Neural crest cell (in vitro differentiated cells): ENCODE data around the gene MRGPRD. TPM values are rescaled to one million over a fixed set of nuclear protein-coding genes. Genes with fewer than 3 reads are reported as not detected.

Experiments used
- DNase-seq: peaks from one replicate; pipeline ENCODE4 v3.0.0; 2021; ENCODE audit warnings: low read depth, mixed read lengths, low spot score
- H3K27ac Mint-ChIP-seq: one replicate; pipeline ENCODE4 v1.8.0; 2021; ENCODE audit warnings: mild to moderate bottlenecking, mixed read lengths; ENCODE audit not compliant: unreplicated experiment
- H3K27me3 Mint-ChIP-seq: 2 replicates; pipeline ENCODE4 v1.8.0; 2021; ENCODE audit warnings: low read depth, mild to moderate bottlenecking, mixed read lengths
- H3K36me3 Mint-ChIP-seq: 2 replicates; pipeline ENCODE4 v1.8.0; 2021; ENCODE audit warnings: low read depth, mild to moderate bottlenecking, mixed read lengths
- H3K4me1 Mint-ChIP-seq: 2 replicates; pipeline ENCODE4 v1.8.0; 2021; ENCODE audit warnings: mixed read lengths
- H3K4me3 Mint-ChIP-seq: one replicate; pipeline ENCODE4 v1.8.0; 2021; ENCODE audit warnings: mild to moderate bottlenecking, mixed read lengths
- H3K9me3 Mint-ChIP-seq: 2 replicates; pipeline ENCODE4 v1.8.0; 2021; ENCODE audit warnings: mixed read lengths
- total RNA-seq: library from RNA; stranded (reverse); gene quantifications from 2 replicates; pipeline ENCODE4 v1.2.1, GENCODE V29; 2021
- TF ChIP-seq, protein P1 (sequence below): fragments of 200-600 bp; sonication (generic); conservative IDR thresholded peaks from 2 replicates; pipeline ENCODE4 v1.5.0; 2021; ENCODE audit warnings: antibody characterized with exemption, mild to moderate bottlenecking

Gene MRGPRD
- total RNA-seq, 1 donor from 2014 or later = not detected

DNA sequence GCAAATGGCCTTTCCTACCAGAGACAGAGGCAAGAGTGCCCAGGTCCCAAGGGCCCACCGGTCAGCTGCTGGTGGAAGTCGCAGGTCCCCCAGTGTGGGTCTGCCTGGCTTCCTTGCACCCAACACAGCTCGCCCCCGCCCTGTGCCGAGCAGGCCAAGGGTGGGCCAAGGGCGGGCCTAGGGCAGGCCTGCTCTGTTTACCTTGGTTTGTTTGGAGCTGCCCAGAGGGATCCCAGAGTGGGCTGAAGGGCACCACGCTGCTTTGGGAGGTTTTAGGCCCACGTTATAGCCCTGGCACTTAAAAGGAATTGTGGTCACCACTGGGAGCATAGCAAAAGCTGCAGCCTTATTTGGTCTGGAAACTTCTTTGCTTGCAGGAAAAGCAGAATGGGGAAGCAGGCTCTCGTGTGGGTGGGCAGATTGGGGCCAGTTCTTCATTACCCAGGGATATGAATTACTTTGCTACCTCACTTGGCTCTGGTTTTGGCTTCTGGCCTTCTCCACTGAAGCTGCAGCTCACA, 38.0 kb downstream of the MRGPRD start:
- Mint-ChIP-seq H3K4me1 (peaks cover 5% of the 10 kb centered on the region), H3K27me3 (peaks cover under 1% of the 10 kb centered on the region), H3K27ac (no peak overlapping the region), H3K9me3 (no peaks in the 10 kb centered on the region), H3K4me3 (no peak overlapping the region), H3K36me3 (no peaks in the 10 kb centered on the region)
- DNase-seq = no peak
- TF ChIP-seq, protein P1, sequence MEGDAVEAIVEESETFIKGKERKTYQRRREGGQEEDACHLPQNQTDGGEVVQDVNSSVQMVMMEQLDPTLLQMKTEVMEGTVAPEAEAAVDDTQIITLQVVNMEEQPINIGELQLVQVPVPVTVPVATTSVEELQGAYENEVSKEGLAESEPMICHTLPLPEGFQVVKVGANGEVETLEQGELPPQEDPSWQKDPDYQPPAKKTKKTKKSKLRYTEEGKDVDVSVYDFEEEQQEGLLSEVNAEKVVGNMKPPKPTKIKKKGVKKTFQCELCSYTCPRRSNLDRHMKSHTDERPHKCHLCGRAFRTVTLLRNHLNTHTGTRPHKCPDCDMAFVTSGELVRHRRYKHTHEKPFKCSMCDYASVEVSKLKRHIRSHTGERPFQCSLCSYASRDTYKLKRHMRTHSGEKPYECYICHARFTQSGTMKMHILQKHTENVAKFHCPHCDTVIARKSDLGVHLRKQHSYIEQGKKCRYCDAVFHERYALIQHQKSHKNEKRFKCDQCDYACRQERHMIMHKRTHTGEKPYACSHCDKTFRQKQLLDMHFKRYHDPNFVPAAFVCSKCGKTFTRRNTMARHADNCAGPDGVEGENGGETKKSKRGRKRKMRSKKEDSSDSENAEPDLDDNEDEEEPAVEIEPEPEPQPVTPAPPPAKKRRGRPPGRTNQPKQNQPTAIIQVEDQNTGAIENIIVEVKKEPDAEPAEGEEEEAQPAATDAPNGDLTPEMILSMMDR = no peak

DNA sequence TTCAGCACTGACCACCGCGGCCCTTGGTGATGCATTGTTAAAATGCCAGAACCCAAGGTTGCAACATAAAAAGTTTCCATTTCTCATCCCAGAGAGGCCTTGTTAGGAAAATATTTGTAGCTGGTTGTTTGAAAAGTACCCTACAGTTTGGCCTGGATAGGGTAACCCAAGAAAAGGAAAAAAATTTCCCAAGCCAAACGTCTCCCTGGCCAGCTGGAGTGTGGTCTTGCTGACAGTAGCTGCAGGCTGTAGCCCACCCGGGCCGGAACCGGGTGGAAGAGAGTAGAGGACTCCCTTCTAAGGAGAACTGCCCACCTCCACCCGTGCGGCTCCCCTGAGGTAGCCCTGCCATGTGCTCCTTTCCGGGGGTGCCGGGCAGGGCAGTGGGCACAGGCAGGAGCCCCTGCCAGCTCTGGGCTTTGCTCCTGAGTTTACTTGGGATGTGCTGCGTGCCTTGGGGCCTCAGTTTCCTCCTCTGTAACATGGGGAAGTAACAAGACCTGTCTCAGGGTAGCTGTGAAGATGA, 38.6 kb downstream of the MRGPRD start:
- H3K4me1 Mint-ChIP-seq = peaks cover 3% of the 10 kb centered on the region
- H3K9me3 Mint-ChIP-seq = no peaks in the 10 kb centered on the region
- DNase-seq = no peak
- no peaks in the 10 kb centered on the region for H3K27me3 Mint-ChIP-seq
- TF ChIP-seq, protein P1 = no peak
- H3K27ac Mint-ChIP-seq = no peak overlapping the region
- H3K36me3 Mint-ChIP-seq = no peaks in the 10 kb centered on the region
- no peak overlapping the region for H3K4me3 Mint-ChIP-seq

DNA sequence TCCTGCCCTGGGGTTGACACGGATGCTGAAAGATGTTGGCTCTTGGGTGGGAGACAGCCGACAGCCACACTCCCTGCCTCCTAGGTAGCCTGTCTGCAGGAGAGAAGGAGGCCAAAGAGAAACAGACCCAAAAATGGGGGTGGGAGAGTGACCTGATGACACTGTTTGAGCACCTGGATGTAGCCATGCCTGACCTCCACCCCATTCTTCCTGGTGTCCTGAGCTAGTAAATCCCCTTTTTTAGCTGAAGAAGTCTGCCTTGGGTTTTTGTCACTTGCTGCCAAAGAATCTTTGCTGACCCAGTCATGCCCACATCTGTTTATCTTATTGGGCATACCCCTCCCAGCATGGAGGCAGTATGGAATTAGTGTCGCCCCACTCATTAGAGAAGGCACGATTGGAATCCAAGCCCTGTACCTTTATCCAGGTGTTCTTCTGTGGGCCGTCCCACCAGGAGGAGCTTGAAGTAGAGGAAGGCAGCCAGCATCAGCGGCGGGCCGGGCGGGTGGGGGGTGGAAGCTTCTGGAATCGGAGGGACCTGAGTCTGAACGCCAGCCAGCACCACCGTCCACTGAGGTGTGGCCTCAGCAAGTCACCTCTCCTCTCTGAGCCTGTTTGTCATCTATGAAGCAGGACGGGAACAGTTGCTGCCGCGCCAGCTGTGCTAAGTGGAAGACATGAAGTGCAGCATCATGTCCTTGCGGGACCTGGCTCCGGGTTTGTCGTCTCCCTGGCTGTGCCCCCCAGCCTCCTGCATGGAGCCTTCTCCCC, 39.3 kb downstream of the MRGPRD start:
- no peaks in the 10 kb centered on the region for H3K36me3 Mint-ChIP-seq
- H3K4me1 Mint-ChIP-seq = no peaks in the 10 kb centered on the region
- TF ChIP-seq, protein P1 = no peak
- H3K4me3 Mint-ChIP-seq = no peak overlapping the region
- no peak for DNase-seq
- no peaks in the 10 kb centered on the region for H3K9me3 Mint-ChIP-seq
- H3K27ac Mint-ChIP-seq = no peak overlapping the region
- H3K27me3 Mint-ChIP-seq = no peaks in the 10 kb centered on the region

DNA sequence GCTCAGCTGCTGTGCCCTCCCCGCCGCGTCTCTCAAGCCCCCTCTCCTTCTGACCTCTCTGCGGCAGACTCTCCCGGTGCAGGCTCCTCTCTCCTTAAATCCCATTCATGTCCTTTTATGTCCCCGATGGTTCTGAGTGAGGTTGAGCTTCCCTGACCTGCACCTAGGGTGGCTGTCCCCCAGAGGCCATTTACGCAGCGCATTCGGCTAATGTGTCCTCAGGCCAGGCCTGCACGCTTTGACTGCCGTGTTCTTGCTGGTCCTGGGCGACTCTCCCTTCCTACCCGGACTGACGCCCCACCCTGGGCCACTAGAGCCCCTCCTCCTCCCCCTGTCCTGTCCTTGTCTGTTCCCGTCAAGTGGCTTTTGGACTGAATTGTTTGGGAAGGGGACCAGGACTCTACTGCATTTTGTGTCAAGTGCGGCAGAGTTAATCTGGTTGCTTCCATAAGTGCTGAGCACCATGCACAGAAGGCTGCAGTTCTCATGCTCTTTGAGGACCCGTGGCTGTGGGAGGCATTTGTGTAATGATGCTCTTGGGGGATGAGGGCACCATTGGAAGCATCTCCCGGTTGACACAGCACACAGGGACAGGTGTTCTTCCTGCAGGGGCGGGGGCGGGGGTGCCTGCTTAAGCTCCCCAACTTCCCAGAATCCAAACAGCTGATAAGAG, 40.0 kb downstream of the MRGPRD start:
- H3K27me3 Mint-ChIP-seq = no peaks in the 10 kb centered on the region
- no peak for DNase-seq
- no peaks in the 10 kb centered on the region for H3K36me3 Mint-ChIP-seq
- TF ChIP-seq, protein P1 = no peak
- no peak overlapping the region for H3K4me3 Mint-ChIP-seq
- no peak overlapping the region for H3K27ac Mint-ChIP-seq
- no peaks in the 10 kb centered on the region for H3K9me3 Mint-ChIP-seq
- no peaks in the 10 kb centered on the region for H3K4me1 Mint-ChIP-seq

DNA sequence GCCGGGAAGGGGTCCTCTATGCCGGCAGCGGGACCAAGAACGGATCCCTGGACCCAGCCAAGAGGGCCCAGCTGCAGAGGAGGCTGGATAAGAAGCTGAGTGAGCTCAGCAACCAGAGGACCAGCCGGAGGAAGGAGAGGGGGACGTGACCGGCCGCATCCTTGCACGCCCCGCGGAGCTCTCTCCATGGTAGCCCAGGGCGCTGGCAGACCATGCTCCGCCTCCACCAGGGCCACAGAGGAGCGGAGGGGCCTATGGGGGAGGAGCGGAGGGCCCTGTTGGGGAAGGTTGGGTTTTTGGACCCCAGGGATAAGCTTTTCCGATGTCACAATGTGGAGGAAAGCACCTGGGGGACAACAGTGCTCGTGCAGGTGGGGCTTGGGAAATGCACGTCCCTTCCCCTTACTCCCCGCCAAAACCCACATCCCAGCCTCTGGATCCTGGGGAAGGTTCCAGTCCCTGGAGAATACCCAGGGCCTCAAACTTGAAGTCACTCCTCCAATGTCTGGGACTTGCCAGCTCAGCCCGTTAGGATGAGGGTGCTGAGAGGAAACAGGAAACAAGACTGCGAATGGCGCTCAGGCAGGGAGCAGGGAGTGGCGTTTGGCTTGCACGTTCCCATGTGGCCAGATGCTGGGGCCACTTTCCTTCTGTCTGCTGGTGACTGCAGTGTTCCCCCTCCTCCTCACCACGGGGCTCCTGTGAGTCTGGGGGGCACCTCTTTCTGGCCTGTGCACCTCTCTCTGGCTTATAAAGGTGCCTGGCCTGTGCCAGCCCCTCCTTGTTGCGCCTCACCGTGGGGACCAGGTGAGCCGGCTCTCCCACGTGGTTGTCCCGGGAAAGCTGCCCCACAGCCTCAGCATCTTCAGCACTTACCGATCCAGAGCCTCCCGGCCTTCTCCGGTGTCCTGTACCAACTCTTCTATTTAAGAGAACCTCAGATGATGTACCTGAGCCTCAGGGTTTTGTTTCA, 40.9 kb downstream of the MRGPRD start:
- H3K27me3 Mint-ChIP-seq = no peaks in the 10 kb centered on the region
- no peak overlapping the region for H3K4me3 Mint-ChIP-seq
- H3K27ac Mint-ChIP-seq = no peak overlapping the region
- H3K36me3 Mint-ChIP-seq = no peaks in the 10 kb centered on the region
- TF ChIP-seq, protein P1 = no peak
- H3K9me3 Mint-ChIP-seq = no peaks in the 10 kb centered on the region
- DNase-seq = no peak
- H3K4me1 Mint-ChIP-seq = no peaks in the 10 kb centered on the region
